HG03460 (cell line): ENCODE data around the gene PCCA.

Experiments used
- ATAC-seq: cut with Tn5 transposase; IDR thresholded peaks from one replicate; pipeline ENCODE4 v1.9.1; 2021; ENCODE audit not compliant: unreplicated experiment

PCCA gene

DNA sequence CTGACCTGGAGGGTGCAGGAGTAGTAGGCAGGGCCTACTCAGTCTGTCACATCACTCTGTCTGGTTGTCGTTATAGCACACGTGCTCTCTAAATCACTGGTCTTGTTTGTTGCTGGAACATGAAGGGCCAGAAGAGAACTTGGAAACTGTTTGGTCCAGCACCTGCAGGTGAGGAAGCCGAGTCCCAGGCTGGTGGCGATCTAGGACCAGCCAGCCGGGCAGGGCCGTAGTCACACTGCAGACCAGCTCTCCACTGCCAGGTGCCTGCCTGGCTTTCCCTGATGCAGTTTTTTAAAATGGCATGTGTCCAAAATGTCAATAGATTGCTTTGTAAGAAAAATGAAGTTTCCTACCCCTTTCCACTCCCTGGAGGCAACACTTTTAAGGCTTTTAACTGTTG, 446.0 kb downstream of the PCCA start:
- no peak for ATAC-seq

DNA sequence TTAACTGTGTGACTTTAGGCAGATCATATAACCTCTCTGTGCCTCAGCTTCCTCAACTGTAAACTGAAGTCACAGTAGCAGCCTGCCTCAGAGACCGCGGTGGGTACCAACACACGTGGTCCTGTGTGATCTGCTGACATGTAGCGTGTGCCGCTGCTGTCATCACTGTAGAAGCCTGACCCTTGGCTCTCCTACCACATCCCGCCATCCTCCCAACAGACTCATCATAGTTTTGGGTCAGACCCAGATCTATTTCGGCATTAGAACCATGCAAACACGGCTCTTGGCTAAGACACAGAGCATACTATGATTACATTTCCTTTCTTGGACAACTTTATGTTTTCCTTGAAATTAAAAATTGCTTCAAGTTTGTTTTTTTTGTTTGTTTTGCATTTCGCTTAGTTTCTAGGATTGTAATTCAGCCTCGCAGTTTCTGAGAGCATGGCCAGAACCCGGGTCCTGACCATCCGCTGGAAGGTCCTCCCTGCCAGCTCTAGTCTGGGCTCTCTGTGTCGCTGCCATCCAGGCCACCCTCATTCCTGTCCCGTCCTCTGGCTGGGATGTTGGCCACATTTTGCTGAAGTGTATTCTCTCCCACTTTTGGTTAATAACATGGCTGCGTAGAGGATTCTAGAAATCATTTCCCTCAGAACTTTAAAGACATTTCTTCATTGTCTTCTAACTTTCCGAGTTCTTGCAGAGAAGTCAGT, 446.7 kb downstream of the PCCA start:
- ATAC-seq = no peak

DNA sequence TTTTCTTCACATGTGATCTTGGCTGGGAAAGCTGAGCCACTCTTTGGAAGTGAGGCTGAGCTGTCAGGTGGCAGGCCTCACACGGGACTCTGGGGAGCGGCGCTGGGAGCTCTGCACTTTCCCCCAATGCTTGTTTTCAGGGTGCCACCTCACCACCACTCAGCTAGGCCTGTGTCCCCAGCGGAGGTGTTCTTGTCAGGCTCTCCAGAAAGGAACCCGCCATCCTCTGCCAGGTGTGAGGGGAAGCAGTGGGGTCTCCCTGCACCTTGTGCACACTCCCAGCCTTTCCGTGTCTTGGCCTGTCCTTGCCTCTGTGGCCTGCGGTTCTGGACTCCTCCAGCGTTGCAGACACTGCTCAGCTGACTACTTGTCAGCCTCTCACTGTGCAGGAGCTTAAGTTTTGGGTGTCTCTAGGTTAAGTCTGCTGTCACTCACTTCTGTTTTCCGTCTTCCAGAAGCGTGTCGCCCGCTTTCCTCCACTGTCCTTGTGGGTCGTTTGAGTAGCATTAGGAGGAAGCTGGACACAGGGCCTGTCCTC, 447.8 kb downstream of the PCCA start:
- no peak for ATAC-seq

DNA sequence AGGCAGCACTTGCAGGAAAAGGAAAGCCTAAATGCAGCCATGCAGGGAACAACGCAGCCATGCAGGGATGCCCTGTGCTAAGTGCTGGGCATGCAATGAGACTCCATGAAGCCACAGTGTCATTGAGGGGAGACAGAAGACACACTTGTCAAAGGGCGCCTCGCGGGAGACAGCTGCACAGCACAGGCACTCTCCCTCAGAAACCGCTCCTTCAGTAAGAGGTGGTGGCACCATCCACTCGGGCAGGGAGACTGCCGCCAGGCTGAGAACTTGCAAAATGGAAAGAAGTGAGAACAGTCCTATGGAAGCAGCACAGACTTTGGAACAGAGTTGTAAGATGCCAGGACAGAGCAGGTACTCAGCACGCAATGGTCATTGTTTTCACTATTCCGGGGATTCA, 448.6 kb downstream of the PCCA start:
- no peak for ATAC-seq

DNA sequence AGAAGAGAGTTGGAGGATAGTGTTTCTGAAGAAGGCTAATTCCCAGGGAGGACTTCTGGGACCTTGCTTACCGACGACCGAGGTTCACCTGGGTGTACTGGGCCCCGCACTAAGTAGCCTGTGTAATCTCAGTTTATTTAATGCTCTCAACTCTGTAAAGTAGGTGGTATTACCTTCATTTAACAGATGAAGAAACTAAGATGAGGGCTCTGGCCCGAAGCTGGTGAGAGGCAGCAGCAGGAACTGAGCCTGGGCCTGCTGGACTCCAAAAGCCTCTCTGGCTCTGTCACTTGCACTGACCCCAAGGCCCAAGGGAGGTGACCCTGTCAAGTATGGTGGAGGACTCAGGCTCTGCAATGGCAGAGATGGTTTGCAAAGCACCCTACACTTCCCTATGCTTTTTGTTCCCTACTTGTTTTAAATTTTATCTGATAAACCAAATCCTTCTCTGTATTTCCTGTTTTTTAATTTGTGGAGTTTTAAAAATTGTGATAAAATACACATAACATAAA, 449.1 kb downstream of the PCCA start:
- no peak for ATAC-seq

DNA sequence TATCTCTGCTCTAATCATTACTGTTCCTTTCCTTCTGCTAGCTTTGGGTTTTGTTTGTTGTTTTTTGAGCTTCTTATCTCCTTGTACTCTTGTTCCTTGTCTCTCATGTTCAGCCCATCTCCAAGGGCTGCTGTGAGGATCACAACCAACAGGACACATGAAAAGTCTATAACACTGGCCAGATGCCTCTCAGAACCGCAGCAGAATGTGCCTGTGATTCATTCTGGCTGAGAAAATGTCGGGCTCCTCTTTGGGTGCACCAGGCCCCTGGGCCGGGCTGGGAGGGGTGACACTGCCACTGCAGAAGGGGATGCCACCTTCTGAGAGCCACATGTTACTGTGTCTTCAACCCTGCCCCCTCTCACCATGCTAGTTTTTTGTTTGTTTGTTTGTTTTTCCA, 451.7 kb downstream of the PCCA start:
- ATAC-seq = no peak

DNA sequence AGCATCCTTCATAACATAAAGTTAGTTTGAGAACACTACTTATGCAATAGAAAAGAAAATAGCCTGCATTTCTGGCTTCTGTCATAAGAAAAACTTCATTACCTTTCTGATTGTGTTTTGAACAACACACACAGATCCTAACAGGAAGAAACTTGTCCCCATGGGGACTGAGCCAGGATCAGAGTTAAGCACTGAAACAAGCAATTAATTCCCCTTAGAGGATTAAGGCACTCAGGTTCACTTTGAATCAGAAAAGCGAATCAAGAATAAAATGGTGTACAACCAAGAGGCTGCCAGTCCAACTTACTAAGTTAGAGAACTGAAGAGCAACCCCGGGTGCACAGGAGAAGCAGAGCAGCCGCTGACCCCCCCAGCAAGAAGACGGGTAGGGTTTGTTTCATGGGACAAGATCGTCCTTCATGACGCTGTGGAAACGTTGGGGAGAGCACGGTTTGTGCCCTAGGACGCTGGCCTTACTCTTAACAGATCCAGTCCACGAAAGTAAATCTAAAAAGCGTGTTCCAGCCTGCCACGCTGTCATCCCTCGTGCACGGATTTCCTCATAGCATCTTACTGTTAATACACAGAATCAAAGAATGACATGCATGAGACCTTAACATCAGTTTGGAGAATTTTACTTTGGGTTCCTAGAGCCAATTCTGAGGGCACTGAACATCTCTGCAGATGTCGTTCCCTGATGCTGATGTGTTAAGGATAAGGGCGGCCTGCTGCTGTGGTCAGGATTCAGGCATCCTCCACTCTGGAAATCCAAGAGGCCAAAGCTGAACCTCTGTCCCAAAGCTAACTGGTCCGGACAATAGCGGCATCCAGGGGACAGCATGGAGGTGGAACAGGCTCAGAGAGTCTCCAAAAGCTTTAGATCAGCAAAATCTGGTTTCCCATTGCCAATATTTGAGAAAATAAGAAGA, 453.3 kb downstream of the PCCA start:
- no peak for ATAC-seq

DNA sequence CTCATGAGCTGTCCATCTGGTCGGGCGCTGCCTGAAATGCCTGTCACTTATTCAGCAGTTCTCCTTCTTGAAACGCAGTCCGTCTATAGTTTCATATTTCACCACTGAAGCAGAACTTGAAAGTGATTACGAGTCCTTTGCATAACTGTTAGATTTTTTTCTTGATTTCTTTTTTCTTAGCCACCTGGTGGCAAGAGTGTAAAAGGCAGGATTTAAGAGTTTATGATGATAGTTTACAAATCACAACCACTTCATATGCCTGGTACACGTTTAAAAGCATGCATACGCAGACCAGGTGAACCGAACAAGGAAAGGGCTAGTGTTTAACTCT, 453.9 kb downstream of the PCCA start:
- peak; percentile 83 for ATAC-seq

DNA sequence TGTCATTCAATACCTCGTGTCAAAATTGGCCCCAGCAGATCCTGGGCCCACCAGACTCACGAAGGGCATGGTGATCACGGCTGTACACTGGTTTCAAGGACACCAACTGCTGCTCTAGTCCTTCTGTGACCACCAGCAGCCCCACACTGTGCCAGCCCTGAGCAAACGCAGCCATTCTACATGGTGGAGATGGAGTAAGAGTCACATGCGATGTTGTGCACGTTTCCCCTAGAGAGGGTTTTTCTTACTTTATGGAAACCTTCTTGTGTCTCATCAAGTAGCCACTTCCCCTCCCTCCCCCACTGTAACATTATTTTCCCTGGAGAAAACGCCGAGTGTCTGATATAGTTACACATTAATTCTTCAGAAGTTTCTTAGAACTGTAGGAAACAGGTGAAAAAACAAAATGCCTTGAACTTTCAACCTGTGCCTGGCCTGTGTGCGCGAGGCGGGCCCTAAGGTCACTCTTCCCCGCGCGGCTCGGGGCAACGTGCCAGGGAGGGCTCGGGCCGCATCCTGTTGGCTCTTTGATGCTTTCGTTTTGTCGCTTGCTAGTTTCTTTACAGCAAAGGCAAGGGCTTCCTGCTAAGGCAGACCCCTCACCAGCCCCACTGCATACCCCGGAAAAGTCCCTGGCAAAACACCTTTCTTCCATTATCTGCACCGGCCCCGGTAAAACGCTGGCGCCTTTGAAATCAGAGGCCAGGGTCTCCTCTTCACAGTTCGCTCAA, 455.1 kb downstream of the PCCA start:
- no peak for ATAC-seq

DNA sequence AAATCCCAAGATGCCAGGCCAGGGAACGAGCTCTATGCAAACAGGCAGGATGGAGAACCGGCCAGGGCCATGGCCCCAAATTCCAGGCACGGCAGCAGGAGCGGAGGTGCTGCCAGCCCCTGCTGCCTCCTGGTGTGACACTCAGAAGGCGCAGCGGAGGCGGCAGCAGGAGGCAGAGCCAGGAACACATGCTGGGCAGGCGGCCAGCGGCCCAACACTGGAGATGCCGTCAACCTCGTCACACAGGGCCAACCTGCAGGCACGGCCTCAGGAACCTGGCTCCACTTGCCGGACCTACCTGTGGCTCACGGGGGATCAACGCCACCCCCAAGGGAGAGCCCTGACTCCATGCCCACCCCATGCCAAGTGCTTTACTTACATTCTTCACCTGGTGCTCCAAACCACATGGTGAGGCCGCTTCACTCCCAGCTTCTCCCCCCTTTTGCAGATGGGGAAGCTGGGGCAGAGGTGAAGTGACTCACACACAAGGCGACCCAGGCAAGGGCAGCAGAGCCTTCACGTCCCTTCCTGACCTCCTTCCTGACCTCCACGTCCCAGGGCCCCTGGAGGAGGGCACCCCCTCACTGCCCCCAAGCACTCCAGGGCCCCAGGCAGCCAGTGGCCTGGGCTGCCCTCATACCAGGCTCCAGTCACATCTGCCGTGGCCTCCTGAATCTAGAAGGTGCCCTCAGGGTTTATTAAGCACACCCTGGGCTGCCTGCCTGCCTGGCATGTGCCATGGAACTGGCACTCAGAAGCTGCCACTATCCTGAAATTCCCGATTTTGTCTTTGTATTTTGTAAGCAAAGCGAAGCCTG, 456.2 kb downstream of the PCCA start:
- ATAC-seq = no peak

DNA sequence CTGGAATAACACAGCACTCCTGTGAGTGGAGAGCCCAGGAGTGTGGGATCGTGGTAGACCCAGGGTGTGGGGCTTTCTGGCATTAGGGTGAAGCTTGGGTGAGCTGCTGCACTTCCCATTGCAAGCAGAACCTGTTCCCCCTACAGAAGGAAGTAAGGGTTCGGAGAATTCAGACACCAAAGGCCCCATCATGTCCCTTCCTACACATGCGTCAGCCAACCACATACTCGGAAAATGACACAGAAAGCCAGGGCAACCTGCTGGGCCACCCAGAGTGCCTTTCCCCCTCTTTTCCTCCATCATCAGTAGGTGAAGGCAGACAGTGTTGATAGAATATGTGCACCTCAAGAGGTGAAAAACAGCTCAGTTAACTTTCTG, 456.8 kb downstream of the PCCA start:
- ATAC-seq = no peak

DNA sequence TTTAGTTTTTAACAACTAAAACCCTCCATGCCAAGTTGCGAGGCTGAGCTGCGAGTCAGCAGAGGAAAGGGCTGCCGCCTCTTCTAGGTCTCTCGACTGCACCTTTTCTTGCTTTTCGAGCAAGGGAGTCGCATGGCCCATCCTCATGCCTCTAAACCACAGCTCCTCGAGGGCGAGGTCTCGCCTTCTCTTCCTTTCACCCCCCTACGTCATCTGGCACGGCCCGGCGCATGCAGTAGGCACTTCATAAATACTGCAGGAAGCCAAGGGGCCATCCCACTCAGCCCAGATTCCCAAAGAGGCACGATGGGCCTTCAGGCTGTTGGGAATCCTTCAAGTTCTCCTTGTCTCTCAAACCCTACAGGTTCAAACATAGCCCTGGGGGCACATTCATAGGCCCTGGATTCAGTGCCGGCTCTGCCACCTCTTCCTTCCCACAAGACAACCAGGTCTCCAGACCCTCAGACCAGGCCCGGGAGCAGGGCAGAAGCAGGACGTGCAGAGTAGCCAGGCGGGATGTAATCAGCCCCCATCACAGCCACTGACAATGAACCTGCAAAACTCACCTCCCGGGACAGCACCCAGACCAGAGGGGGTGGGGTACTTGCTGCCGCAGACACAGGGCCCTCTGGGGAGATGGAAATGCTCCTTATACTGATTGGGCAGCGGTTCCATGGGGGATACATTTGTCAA, 458.0 kb downstream of the PCCA start:
- ATAC-seq = no peak

DNA sequence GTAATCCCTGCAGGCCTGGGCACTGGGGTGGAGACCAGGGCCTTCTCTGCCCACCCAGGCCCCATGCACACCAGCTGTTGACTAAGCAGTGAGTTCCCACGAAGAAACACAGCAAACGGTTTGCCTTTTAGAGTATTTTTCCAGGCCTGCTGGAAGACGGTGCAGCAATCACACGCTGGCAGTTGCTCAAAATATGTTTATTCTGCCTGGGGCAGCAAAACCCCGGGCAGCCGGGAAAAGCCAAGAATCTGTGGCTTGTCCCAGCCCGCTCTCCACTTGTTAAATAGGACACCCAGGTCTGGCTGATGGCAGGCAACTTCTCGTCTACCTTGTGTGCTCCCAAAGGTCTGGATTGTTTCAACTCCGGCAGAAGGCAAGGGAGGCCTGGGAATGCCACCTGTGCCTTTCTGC, 458.9 kb downstream of the PCCA start:
- ATAC-seq = no peak

DNA sequence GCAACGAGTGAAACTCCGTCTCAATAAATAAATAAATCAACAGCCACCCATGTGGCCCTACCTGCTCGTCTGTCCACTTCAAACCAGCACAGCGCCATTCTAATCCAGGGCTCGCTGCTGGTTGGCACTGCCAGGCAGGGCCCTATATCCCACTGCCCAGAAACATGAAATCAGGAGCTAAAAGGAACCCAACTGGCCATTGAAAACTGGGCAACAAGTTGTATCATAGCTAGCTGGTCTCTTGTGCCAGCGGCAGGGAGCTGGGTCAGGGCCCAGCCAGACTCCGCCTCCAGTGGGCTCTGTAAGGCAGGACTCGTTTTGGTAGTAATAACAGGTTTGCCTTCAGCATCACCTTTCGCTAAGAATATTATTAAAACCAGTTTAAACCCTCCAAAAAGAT, 460.4 kb downstream of the PCCA start:
- ATAC-seq = no peak

DNA sequence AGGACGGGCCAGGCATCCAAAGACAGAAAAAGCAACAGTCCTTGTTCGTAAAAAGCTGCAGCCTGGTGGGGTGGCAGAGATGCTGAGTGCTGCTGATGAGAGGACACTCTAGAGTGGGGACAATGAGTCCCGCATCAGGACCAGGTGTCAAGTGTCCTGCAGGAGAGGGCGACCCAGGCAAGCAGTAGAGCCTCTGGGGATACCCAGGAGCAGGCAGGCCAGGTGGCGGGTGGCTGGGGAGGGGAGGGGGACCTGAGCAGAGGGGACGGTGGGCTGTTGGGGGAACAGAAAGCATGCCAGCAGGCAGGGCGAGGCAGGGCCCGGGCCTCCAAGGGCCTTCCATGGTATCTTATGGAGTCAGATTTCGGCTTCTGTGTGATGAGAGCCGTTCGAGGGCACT, 463.9 kb downstream of the PCCA start:
- no peak for ATAC-seq

DNA sequence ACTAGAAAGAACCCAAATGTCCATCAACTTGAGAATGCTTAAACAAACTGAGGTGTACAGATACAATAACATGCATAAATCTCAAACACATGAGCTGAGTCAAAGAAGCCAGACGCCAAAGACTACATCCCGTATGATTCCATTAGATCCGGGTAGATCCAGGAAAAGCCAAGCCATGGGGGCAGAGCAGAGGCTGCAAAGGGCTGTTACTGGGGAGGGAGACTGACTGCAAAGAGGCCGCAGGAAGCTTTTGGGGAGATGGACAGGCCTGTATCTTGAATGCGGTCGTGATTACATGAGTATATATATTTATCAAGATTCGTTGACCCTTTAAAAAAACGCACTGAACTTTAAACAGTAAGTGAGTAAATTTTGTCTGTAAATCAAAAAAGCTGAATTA, 471.0 kb downstream of the PCCA start:
- ATAC-seq = no peak

DNA sequence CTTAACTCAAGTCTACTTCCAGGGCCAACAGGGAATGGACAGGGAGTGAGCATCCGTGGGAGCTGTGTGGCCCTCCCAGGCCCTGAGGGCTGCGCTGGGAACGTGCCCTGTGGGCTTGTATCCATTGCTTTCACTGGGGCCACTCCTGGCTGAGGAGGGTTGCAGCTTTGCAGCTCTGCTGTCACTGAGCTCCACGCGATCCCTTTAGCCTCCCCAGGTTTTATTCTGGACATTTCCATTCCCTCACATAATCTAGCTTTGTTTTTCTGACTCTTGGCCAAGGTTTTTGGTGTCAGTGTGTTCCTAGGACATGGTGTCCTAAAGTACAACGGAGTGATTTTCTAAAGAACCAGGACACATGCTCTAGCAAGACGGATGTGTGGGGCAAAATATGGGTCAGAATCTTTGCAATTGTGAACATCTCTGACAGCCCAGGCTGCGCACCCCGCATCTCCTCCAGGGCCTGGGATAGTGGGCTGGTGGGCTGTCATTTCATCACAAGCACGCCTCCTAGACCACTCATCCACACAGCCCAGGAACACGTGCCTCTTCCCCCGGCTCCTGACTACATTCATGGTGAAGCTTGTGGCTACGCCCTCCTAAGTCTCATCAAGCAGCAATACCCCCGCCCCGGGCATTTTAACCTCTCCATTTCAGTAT, 471.7 kb downstream of the PCCA start:
- ATAC-seq = no peak

DNA sequence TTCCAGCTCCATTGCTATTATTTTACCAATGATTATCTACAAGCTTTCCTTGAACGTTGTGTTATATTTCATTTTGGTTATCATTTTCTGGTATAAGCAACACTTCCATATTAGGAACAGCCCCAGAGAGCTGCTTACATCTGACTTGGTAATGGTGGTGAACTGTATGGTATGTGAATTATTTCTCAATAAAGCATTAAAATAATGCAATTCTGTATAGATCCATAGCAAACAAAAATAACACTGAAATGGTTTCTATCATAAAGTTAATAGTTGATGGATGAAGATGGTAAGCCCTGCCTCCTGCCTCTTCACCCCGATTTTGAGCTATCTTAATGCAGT, 472.2 kb downstream of the PCCA start:
- no peak for ATAC-seq

DNA sequence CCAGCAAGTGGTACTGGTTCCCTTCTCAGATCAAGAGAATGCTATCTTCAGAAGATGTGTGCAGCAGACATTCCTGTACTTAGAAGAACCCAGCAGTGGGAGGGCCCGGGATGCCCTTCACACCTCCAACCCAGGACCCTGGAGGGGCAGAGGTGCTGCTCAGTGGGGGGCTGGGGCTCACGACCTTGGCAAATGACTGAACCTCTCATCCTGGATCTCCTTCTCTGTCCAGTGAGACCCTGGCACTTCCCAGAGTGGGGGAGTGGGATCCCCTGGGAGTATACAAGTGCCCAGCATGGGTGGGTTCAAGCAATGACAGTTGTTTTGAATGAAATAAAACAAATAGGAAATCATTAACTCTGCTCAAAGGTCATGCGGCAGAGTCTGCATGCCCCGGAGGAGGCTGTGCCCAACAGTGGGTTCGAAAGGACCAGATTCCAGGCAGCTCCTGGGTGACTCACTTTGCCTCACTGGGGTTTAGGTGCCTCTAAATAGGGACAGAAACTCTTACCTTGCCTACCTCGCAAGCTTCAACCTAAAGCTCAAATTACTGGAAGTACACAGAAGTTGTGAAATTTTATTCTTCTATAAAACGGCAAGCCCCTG, 472.8 kb downstream of the PCCA start:
- no peak for ATAC-seq
